H1 (cell line): Measurements from ENCODE around the gene TBX3. TPM values are rescaled to one million over a fixed set of nuclear protein-coding genes. Genes with fewer than 3 reads are reported as not detected.

Experiments
- RNF2 ChIP-seq: fragments of 200-900, 300-1000 bp; sonication (generic); IDR thresholded peaks from 2 replicates; pipeline ENCODE4 v1.7.1; 2016; ENCODE audit warnings: borderline replicate concordance, low read depth, mild to moderate bottlenecking, antibody characterized with exemption, low read length; ENCODE audit not compliant: poor library complexity, severe bottlenecking; ENCODE audit errors: missing control alignments
- polyA plus RNA-seq, 7 experiments: library from polyadenylated mRNA; depleted of rRNA in 3 of 7; stranded (reverse) in 5 of 7; unstranded in 2 of 7; fragments of >200 nt in 5 of 7; fragments of 200-250 nt in 2 of 7; gene quantifications; 1 replicate in 5 of 7; 2 replicates in 1 of 7; 4 replicates in 1 of 7; pipeline versions ENCODE4 v1.2.1 to v1.2.3, GENCODE V29; 2011 to 2013; ENCODE audit warnings: missing spikeins in 2 of 7, mixed read lengths in 2 of 7
- total RNA-seq: library from RNA; stranded (reverse); fragmentation: NEBNext Ultra II Directional; extraction: Animal tissue kit (Norgen Biotek cat#: 25700); gene quantifications from 2 replicates; pipeline ENCODE4 v1.2.1, GENCODE V29; 2021
- TF ChIP-seq, protein P1 (sequence below): IDR thresholded peaks from 2 replicates; pipeline ENCODE4 v1.6.1; 2012; ENCODE audit warnings: inconsistent platforms

Gene TBX3
- total and polyA plus RNA-seq, 2 of the 8 experiments (the other 6 are each of a cell fraction or from before 2014, with no cell fraction given) = 0.09 to 1.0 TPM

DNA sequence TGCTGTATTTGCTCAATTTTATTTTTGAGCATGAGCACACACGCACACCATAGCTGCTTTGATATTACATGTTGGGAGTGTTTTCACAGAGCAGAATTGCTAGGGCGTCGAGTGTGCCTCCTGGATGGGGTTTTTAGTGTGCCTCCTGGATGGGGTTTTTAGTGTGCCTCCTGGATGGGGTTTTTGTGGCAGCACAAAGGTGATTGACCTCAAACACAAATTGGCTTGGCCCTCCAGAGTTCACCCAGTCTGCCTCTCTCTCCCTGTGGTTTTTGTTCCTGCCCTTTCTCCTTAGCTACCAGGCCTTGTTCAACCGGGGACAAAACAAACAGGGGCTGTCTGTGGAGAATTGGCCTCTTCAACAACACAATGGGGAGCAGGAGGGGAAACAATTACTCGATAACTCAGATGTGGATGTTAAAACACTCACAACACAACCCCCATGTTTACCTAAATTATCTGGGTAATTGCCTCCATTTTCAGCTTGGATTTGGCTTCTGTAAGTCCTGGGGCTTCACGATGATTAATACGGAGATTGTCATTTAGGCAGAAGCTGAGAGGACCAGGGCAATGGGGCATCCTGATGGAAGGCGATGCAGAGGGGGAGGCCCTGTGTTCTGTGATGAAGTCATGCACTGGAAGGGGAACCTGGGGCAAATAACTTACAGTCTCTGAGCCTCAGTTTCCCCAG, 26.9 kb downstream of the TBX3 start (continued):
- TF ChIP-seq, protein P1, sequence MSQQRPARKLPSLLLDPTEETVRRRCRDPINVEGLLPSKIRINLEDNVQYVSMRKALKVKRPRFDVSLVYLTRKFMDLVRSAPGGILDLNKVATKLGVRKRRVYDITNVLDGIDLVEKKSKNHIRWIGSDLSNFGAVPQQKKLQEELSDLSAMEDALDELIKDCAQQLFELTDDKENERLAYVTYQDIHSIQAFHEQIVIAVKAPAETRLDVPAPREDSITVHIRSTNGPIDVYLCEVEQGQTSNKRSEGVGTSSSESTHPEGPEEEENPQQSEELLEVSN = no peak
- no peak for TF ChIP-seq RNF2
